A549 (cell line): ENCODE measurements around the gene CFAP100.

Experiments
- CTCF ChIP-seq: fragments of >200 bp; sonication (Bioruptor Twin); formaldehyde crosslinking; IDR thresholded peaks from 3 replicates; pipeline ENCODE4 v1.5.1; 2016
- EP300 ChIP-seq, 2 experiments: fragments of >200 bp; sonication (Bioruptor Twin); formaldehyde crosslinking; IDR thresholded peaks; 2 replicates in 1 of 2; 3 replicates in 1 of 2; pipeline ENCODE4 v1.6.1; 2016 to 2017
- ESRRA ChIP-seq: fragments of 150-350 bp; IDR thresholded peaks from 2 replicates; pipeline ENCODE4 v1.6.1; 2014; ENCODE audit warnings: mild to moderate bottlenecking, low read length, borderline replicate concordance
- POLR2A ChIP-seq: IDR thresholded peaks from 2 replicates; pipeline ENCODE4 v1.6.1; 2012; ENCODE audit warnings: mild to moderate bottlenecking, low read length
- SMC3 ChIP-seq: fragments of >200 bp; sonication (Bioruptor Twin); formaldehyde crosslinking; IDR thresholded peaks from 3 replicates; pipeline ENCODE4 v1.6.1; 2018; ENCODE audit warnings: inconsistent platforms
- TF ChIP-seq, protein P1 (sequence below): IDR thresholded peaks from 2 replicates; pipeline ENCODE4 v1.6.1; 2012
- TF ChIP-seq, protein P2 (sequence below): fragments of 200-600 bp; sonication (generic); IDR thresholded peaks from 2 replicates; pipeline ENCODE4 v1.6.1; 2016; ENCODE audit warnings: antibody characterized with exemption, mild to moderate bottlenecking, moderate library complexity

DNA sequence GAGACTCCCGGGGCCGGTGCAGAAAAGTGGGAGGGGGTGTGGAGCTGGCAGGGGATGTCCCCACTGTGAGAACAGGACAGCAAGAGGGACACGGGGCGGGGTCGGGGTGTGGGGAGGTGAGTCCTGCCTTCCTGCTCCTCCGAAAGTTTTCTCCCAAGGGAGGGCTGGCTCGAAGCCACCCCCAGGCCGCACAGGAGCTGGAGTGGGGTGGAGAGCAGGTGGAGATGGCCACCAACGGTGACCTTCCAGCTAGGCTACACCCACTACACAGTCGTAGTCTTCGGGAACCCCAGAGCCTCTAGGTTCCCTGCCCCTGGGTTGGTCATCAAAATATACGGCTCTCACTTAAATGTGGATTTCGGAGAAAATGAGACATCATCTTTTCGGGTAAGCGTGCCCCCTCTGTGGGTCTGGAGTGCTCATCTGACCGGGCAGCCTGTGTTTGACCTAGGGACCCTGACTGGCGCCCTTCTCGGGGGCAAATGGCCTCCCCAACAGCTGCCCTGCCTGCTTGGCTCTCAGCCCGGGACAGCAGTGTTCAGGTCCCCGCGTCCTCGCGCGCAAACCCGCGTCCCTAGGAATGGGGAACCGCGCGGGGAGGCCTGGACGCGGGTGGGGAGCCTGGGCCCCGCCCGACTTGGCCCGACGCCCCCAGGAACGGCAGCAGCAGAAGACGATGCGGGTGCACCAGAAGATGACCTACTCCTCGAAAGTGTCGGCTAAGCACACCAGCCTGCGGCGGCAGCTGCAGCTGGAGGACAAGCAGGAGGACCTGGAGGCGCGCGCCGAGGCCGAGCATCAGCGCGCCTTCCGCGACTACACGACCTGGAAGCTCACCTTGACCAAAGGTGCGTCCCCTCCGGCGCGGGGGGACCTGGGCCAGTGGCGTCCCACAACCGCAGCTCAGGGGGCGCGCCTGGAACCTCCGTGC lies 21.2 kb downstream of the CFAP100 start:
- TF ChIP-seq CTCF (no peak), POLR2A (no peak), ESRRA (no peak), EP300 (IDR thresholded peaks at IDR 0.05) (no peak), SMC3 (no peak)
- TF ChIP-seq, protein P1, sequence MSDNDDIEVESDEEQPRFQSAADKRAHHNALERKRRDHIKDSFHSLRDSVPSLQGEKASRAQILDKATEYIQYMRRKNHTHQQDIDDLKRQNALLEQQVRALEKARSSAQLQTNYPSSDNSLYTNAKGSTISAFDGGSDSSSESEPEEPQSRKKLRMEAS, result no peak
- TF ChIP-seq, protein P2, sequence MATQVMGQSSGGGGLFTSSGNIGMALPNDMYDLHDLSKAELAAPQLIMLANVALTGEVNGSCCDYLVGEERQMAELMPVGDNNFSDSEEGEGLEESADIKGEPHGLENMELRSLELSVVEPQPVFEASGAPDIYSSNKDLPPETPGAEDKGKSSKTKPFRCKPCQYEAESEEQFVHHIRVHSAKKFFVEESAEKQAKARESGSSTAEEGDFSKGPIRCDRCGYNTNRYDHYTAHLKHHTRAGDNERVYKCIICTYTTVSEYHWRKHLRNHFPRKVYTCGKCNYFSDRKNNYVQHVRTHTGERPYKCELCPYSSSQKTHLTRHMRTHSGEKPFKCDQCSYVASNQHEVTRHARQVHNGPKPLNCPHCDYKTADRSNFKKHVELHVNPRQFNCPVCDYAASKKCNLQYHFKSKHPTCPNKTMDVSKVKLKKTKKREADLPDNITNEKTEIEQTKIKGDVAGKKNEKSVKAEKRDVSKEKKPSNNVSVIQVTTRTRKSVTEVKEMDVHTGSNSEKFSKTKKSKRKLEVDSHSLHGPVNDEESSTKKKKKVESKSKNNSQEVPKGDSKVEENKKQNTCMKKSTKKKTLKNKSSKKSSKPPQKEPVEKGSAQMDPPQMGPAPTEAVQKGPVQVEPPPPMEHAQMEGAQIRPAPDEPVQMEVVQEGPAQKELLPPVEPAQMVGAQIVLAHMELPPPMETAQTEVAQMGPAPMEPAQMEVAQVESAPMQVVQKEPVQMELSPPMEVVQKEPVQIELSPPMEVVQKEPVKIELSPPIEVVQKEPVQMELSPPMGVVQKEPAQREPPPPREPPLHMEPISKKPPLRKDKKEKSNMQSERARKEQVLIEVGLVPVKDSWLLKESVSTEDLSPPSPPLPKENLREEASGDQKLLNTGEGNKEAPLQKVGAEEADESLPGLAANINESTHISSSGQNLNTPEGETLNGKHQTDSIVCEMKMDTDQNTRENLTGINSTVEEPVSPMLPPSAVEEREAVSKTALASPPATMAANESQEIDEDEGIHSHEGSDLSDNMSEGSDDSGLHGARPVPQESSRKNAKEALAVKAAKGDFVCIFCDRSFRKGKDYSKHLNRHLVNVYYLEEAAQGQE, result no peak
